HFF-Myc (cell line): ENCODE measurements around the gene STARD7.
"Not testable (repeated sequence)": the region's sequence is repeated elsewhere in the genome, so short reads cannot be mapped to it uniquely, and the experiment has no call there.

ENCODE experiments used
- DNase-seq: peaks from one replicate; pipeline ENCODE4 v3.0.0-alpha.2; 2011; ENCODE audit warnings: low read depth; ENCODE audit errors: extremely low read depth
- H3K4me3 ChIP-seq: replicated peaks from 2 replicates; pipeline ENCODE4 v1.5.1; 2011; ENCODE audit warnings: low read depth, mild to moderate bottlenecking, control low read depth, low read length
- TF ChIP-seq, protein P1 (sequence below): IDR thresholded peaks from 2 replicates; pipeline ENCODE4 v1.5.1; 2012; ENCODE audit warnings: mild to moderate bottlenecking, low read depth, low read length, control low read depth; ENCODE audit errors: missing control alignments

Gene STARD7

DNA sequence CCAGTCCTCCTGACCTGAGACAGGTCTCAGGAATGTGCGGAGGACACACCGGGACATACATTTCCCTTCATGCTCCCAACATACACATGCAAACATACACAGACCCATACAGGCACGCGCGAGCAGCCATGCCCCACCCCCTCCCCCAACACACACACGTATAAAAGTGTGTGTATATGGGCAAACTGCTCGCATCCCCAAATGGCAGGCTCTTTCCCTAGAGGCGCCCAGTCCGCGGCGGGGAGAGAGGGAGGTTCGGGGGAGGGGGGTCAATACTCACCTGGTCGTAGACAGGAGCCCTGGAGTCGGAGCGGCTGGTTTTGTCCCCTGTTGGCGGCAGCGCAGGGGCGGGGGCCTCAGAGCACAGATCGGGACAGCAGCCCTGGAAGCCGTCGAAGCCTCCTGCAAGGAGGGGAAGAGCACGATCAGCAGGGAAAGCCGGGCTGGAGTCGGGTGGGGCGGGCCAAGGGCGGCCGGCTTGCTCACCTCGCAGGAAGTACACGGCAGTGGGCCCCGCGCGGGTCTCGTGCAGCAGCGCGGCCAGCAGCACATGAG is 64.1 kb downstream of the STARD7 start:
- DNase-seq, result no peak

GRCh38 chr2:96143848-96144480 is 64.7 kb downstream of the STARD7 start:
- peak overlapping the region; percentile 96 for H3K4me3 ChIP-seq
- TF ChIP-seq, protein P1, sequence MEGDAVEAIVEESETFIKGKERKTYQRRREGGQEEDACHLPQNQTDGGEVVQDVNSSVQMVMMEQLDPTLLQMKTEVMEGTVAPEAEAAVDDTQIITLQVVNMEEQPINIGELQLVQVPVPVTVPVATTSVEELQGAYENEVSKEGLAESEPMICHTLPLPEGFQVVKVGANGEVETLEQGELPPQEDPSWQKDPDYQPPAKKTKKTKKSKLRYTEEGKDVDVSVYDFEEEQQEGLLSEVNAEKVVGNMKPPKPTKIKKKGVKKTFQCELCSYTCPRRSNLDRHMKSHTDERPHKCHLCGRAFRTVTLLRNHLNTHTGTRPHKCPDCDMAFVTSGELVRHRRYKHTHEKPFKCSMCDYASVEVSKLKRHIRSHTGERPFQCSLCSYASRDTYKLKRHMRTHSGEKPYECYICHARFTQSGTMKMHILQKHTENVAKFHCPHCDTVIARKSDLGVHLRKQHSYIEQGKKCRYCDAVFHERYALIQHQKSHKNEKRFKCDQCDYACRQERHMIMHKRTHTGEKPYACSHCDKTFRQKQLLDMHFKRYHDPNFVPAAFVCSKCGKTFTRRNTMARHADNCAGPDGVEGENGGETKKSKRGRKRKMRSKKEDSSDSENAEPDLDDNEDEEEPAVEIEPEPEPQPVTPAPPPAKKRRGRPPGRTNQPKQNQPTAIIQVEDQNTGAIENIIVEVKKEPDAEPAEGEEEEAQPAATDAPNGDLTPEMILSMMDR, result peak; percentile 18
- no peak for DNase-seq

More for the DNA sequence above, 64.1 kb downstream of the STARD7 start:
- TF ChIP-seq, protein P1, result no peak
- H3K4me3 ChIP-seq, result peak overlapping the region; percentile 96

DNA sequence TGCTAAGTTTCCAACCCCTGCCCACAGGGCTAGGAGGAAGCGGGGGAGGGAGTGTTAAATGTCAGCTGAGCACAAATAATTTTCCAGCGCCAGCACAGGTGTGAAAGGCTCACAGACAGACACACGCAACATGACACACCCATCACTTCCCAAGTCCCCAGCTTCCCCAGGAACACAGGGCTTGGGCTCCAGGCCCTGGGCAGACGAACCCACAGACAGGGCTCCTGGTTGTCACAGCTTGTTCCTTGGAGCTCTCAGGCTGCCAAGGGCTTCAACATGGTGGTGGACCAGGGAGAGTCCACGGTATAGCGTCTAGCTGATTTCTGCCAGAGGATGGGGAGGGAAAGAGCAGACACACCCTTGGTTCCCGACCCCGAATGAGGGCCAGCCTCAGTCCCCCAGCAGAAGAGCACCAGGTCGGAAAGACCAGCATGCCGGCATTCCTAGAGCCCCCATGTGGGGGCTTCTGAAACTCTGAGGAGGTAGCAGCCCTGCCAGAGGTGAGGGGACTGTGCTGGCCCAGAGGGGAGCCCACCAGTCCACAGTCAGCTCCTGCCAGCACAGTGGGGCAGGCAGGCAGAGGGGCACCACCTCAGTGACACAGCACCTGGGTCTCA is 65.3 kb downstream of the STARD7 start:
- TF ChIP-seq, protein P1, result no peak
- peak overlapping the region; percentile 96 for H3K4me3 ChIP-seq

GRCh38 chr2:96142217-96143113 is 66.2 kb downstream of the STARD7 start:
- TF ChIP-seq, protein P1, result no peak
- DNase-seq, result no peak
- peak overlapping the region; percentile 96; the same call in 1 of the 2 replicates for H3K4me3 ChIP-seq

More for the DNA sequence above, 65.3 kb downstream of the STARD7 start:
- no peak for DNase-seq

GRCh38 chr2:96141624-96141967 is 67.0 kb downstream of the STARD7 start:
- not testable (repeated sequence) for H3K4me3 ChIP-seq, DNase-seq

GRCh38 chr2:96140941-96141623 is 67.5 kb downstream of the STARD7 start:
- H3K4me3 ChIP-seq, result no peak overlapping the region
- no peak for DNase-seq
- TF ChIP-seq, protein P1, result no peak
